ENCODE results near the gene HIBADH. TPM values are rescaled to one million over a fixed set of nuclear protein-coding genes. Genes with fewer than 3 reads are reported as not detected.

Gene HIBADH
- total RNA-seq, 1 experiment from 2014 or later, result 31.2 TPM

DNA sequence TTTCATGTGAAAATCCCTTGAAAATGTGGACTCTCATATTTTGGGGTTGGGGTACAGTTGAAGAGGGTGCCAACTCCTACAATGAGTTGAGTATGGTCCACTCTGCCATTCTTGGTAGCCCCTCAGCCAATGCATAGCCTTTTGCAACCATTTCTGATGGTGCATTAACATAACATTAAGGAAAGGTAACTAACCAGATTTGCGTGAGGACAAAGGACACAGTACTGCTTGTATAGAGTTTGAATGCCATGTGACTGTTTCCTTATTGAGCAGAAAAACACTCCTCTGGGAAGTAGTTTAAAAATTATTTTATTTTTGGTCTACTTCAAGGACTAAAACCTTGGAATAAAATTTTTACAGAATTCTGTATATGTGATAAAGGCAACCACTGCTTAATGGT, 107.9 kb downstream of the HIBADH start:
- H3K4me1 ChIP-seq (ENCODE audit: control insufficient read depth, insufficient read depth, low read length), result no peaks in the 10 kb centered on the region
- H3K36me3 ChIP-seq (ENCODE audit: control insufficient read depth, insufficient read depth, low read length), result no peaks in the 10 kb centered on the region
- ATAC-seq (no peak), DNase-seq (ENCODE audit: low read depth, low spot score) (no peak)
- no peaks in the 10 kb centered on the region for H3K27me3 ChIP-seq (ENCODE audit: control insufficient read depth, insufficient read depth, low read length)
- intact Hi-C loops (cut with micrococcal nuclease; ENCODE audit: unreplicated experiment) (no loop called here), in situ Hi-C loops (cut with HindIII; ENCODE audit: low pct_unique_long_range_greater_than_20kb, low sequenced_read_pairs) (no loop called here)
- TF ChIP-seq, protein P1, sequence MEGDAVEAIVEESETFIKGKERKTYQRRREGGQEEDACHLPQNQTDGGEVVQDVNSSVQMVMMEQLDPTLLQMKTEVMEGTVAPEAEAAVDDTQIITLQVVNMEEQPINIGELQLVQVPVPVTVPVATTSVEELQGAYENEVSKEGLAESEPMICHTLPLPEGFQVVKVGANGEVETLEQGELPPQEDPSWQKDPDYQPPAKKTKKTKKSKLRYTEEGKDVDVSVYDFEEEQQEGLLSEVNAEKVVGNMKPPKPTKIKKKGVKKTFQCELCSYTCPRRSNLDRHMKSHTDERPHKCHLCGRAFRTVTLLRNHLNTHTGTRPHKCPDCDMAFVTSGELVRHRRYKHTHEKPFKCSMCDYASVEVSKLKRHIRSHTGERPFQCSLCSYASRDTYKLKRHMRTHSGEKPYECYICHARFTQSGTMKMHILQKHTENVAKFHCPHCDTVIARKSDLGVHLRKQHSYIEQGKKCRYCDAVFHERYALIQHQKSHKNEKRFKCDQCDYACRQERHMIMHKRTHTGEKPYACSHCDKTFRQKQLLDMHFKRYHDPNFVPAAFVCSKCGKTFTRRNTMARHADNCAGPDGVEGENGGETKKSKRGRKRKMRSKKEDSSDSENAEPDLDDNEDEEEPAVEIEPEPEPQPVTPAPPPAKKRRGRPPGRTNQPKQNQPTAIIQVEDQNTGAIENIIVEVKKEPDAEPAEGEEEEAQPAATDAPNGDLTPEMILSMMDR (IDR thresholded peaks at IDR 0.05), result no peak
- no peak for TF ChIP-seq POLR2AphosphoS5 (IDR thresholded peaks at IDR 0.05; ENCODE audit: low read depth, low read length)
- no peak for TF ChIP-seq SIN3A (IDR thresholded peaks at IDR 0.05; ENCODE audit: borderline replicate concordance, insufficient read depth, low read depth, low read length)
- no peak for TF ChIP-seq TCF7L2 (IDR thresholded peaks at IDR 0.05; ENCODE audit: low read depth, low read length)
- no peak for TF ChIP-seq REST (IDR thresholded peaks at IDR 0.05; ENCODE audit: insufficient read depth in 1 of 2, low read depth in 2 of 2, low read length in 1 of 2)
- no TSS peak for BruUV-seq (replicated peaks)
- no peak overlapping the region for H3K4me3 ChIP-seq (ENCODE audit: low read depth in 2 of 2, low read length in 2 of 2)
- ChIA-PET POLR2A (no interaction called here), CTCF (no interaction called here)
- H3K27ac ChIP-seq (ENCODE audit: low read length), result no peak overlapping the region
- H3K9me3 ChIP-seq (ENCODE audit: control insufficient read depth, insufficient read depth, low read depth, low read length), result no peaks in the 10 kb centered on the region

GRCh38 chr7:27553273-27553672, 109.4 kb downstream of the HIBADH start:
- Histone ChIP-seq H3K27ac (ENCODE audit: low read length) (no peak overlapping the region), H3K36me3 (ENCODE audit: control insufficient read depth, insufficient read depth, low read length) (no peaks in the 10 kb centered on the region), H3K27me3 (ENCODE audit: control insufficient read depth, insufficient read depth, low read length) (no peaks in the 10 kb centered on the region), H3K4me3 (ENCODE audit: low read depth in 2 of 2, low read length in 2 of 2) (no peak overlapping the region), H3K4me1 (ENCODE audit: control insufficient read depth, insufficient read depth, low read length) (no peaks in the 10 kb centered on the region), H3K9me3 (ENCODE audit: control insufficient read depth, insufficient read depth, low read depth, low read length) (no peaks in the 10 kb centered on the region)
- in situ Hi-C loops (cut with HindIII; ENCODE audit: low pct_unique_long_range_greater_than_20kb, low sequenced_read_pairs), result no loop called here
- POLR2A ChIA-PET, result no interaction called here
- intact Hi-C loops (cut with micrococcal nuclease; ENCODE audit: unreplicated experiment), result no loop called here
- DNase-seq (ENCODE audit: low read depth, low spot score) (no peak), ATAC-seq (no peak)
- CTCF ChIA-PET, result no interaction called here
- TF ChIP-seq SIN3A (IDR thresholded peaks at IDR 0.05; ENCODE audit: borderline replicate concordance, insufficient read depth, low read depth, low read length) (no peak), TCF7L2 (IDR thresholded peaks at IDR 0.05; ENCODE audit: low read depth, low read length) (no peak), POLR2AphosphoS5 (IDR thresholded peaks at IDR 0.05; ENCODE audit: low read depth, low read length) (no peak), REST (IDR thresholded peaks at IDR 0.05; ENCODE audit: insufficient read depth in 1 of 2, low read depth in 2 of 2, low read length in 1 of 2) (no peak)
- TF ChIP-seq, protein P1 (IDR thresholded peaks at IDR 0.05), result no peak
- BruUV-seq (replicated peaks), result no TSS peak

Data from Panc1 (cell line).